ENCODE measurements around the gene ARHGAP18. TPM values are rescaled to one million over a fixed set of nuclear protein-coding genes. Genes with fewer than 3 reads are reported as not detected.

ARHGAP18 gene
- total and polyA plus RNA-seq, 2 of the 13 experiments (the other 11 are each of a cell fraction or from before 2014, with no cell fraction given): 58.2 to 115 TPM

- TF ChIP-seq ARID4A (CRISPR knock-in tag; IDR thresholded peaks at IDR 0.05; ENCODE audit: borderline replicate concordance): no peak
- TF ChIP-seq EP300 (IDR thresholded peaks at IDR 0.05; ENCODE audit: low read depth in 2 of 2, low read length in 2 of 2): no peak
- no peak for TF ChIP-seq EP300 (CRISPR knock-in tag; IDR thresholded peaks at IDR 0.05; ENCODE audit: borderline replicate concordance)
- no peak for TF ChIP-seq ZNF441 (CRISPR knock-in tag; IDR thresholded peaks at IDR 0.05; ENCODE audit: borderline replicate concordance)
- TF ChIP-seq POGK (CRISPR knock-in tag; conservative IDR thresholded peaks at IDR 0.05): peak; percentile 48; the same call in 1 of the 2 replicates
- TF ChIP-seq ZNF513 (CRISPR knock-in tag; conservative IDR thresholded peaks at IDR 0.05): 0 out of 2 replicates have a peak, but pooled peaks have one; percentile 46
- TF ChIP-seq POLR2G (IDR thresholded peaks at IDR 0.05; ENCODE audit: low read depth, low read length): 0 out of 2 replicates have a peak, but pooled peaks have one; percentile 2
- peak; percentile 61; the same call in 1 of the 2 replicates for TF ChIP-seq ZNF501 (CRISPR knock-in tag; IDR thresholded peaks at IDR 0.05)
- TF ChIP-seq ATF6 (CRISPR knock-in tag; conservative IDR thresholded peaks at IDR 0.05): 0 out of 2 replicates have a peak, but pooled peaks have one; percentile 18
- 0 out of 2 replicates have a peak, but pooled peaks have one; percentile 3 for TF ChIP-seq ZNF263 (CRISPR knock-in tag; IDR thresholded peaks at IDR 0.05)
- TF ChIP-seq ZNF256 (CRISPR knock-in tag; conservative IDR thresholded peaks at IDR 0.05): 0 out of 2 replicates have a peak, but pooled peaks have one; percentile 33
- TF ChIP-seq ZNF136 (CRISPR knock-in tag; IDR thresholded peaks at IDR 0.05; ENCODE audit: low read depth): 0 out of 2 replicates have a peak, but pooled peaks have one; percentile 34
- TF ChIP-seq ZNF354B (CRISPR knock-in tag; IDR thresholded peaks at IDR 0.05): 0 out of 2 replicates have a peak, but pooled peaks have one; percentile 46
- TF ChIP-seq TP53 (CRISPR knock-in tag; conservative IDR thresholded peaks at IDR 0.05): no peak
- peak; percentile 9 for TF ChIP-seq AGO2 (optimal IDR thresholded peaks at IDR 0.05; ENCODE audit: low read depth, low read length)
- TF ChIP-seq TFAP4 (IDR thresholded peaks at IDR 0.05; ENCODE audit: borderline replicate concordance, low read depth): peak; percentile 27; the same call in 1 of the 2 replicates
- 0 out of 2 replicates have a peak, but pooled peaks have one; percentile 19 for TF ChIP-seq KLF11 (CRISPR knock-in tag; IDR thresholded peaks at IDR 0.05)
Observed at GRCh38 chr6:129708496-129709195, 1.3 kb downstream of the ARHGAP18 start (continued).
